PFSK-1 (cell line): ENCODE data around the gene PDZD8.

Experiments used
- FOXP2 ChIP-seq: optimal IDR thresholded peaks from 2 replicates; pipeline ENCODE3; 2011; ENCODE audit warnings: borderline replicate concordance, control low read depth, inconsistent platforms; ENCODE audit not compliant: insufficient read depth; ENCODE audit errors: extremely low read length, extremely low read depth
- POLR2AphosphoS5 ChIP-seq: IDR thresholded peaks from 2 replicates; pipeline ENCODE4 v1.6.1; 2012; ENCODE audit warnings: low read depth, mild to moderate bottlenecking, control low read depth, low read length, moderate library complexity
- SIN3A ChIP-seq: IDR thresholded peaks from 2 replicates; pipeline ENCODE4 v1.6.1; 2012; ENCODE audit warnings: mild to moderate bottlenecking, low read length, moderate library complexity, borderline replicate concordance; ENCODE audit not compliant: insufficient read depth
- TAF1 ChIP-seq: IDR thresholded peaks from 2 replicates; pipeline ENCODE4 v1.6.1; 2012; ENCODE audit warnings: low read length, control low read depth, borderline replicate concordance; ENCODE audit not compliant: insufficient read depth
- TF ChIP-seq, protein P1 (sequence below), 2 experiments: IDR thresholded peaks; 2 replicates each; pipeline versions ENCODE4 v1.6.1 to v1.8.0; 2011 to 2012; ENCODE audit warnings: low read depth in 2 of 2, low read length in 2 of 2, control low read depth in 1 of 2, inconsistent platforms in 1 of 2, mild to moderate bottlenecking in 1 of 2, moderate library complexity in 1 of 2; ENCODE audit not compliant: insufficient read depth in 1 of 2

Gene PDZD8

GRCh38 chr10:117249493-117250093, 125.6 kb downstream of the PDZD8 start:
- TF ChIP-seq, protein P1, sequence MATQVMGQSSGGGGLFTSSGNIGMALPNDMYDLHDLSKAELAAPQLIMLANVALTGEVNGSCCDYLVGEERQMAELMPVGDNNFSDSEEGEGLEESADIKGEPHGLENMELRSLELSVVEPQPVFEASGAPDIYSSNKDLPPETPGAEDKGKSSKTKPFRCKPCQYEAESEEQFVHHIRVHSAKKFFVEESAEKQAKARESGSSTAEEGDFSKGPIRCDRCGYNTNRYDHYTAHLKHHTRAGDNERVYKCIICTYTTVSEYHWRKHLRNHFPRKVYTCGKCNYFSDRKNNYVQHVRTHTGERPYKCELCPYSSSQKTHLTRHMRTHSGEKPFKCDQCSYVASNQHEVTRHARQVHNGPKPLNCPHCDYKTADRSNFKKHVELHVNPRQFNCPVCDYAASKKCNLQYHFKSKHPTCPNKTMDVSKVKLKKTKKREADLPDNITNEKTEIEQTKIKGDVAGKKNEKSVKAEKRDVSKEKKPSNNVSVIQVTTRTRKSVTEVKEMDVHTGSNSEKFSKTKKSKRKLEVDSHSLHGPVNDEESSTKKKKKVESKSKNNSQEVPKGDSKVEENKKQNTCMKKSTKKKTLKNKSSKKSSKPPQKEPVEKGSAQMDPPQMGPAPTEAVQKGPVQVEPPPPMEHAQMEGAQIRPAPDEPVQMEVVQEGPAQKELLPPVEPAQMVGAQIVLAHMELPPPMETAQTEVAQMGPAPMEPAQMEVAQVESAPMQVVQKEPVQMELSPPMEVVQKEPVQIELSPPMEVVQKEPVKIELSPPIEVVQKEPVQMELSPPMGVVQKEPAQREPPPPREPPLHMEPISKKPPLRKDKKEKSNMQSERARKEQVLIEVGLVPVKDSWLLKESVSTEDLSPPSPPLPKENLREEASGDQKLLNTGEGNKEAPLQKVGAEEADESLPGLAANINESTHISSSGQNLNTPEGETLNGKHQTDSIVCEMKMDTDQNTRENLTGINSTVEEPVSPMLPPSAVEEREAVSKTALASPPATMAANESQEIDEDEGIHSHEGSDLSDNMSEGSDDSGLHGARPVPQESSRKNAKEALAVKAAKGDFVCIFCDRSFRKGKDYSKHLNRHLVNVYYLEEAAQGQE (IDR thresholded peaks at IDR 0.05; ENCODE audit: insufficient read depth in 1 of 2, low read depth in 2 of 2, low read length in 2 of 2), result no peak
- no peak for TF ChIP-seq TAF1
- TF ChIP-seq POLR2AphosphoS5, result no peak
- TF ChIP-seq SIN3A, result no peak
- no peak for TF ChIP-seq FOXP2

GRCh38 chr10:117248750-117249465, 126.3 kb downstream of the PDZD8 start:
- TF ChIP-seq, protein P1 (IDR thresholded peaks at IDR 0.05; ENCODE audit: insufficient read depth in 1 of 2, low read depth in 2 of 2, low read length in 2 of 2), result no peak
- TF ChIP-seq POLR2AphosphoS5 (no peak), SIN3A (no peak), TAF1 (no peak), FOXP2 (no peak)

DNA sequence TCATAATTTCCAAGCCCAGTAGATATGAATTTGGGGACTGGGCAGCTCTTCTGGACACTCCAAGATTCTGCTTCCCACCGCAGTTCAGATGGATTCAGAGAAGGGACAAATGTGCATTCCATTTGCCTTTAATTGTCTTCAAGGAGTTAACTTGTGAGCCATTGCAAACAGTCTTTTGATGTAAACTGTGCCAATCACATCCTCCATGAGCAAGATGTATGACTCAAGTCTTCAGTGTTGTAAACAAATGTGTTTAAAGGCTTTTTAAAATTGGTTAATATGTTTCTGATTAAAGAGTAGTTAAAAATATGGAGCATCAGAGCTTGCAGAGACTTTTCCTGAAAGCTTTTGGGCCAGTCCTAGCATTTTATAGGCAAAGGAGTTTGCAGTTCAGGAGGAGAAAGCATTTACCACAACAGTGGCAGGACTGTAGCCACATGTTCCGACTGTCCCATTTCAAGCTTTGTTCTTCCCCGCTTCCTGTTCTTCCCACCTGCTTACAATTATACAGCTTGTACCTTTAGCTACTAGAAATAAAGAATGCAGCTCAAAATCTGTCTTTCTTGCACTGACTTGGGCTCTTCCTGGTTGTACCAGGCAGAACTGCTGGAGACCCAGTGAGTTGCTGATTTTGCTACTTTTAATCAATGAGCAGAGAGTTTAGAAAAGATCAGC, 128.1 kb downstream of the PDZD8 start:
- TF ChIP-seq SIN3A, result no peak
- TF ChIP-seq, protein P1 (IDR thresholded peaks at IDR 0.05; ENCODE audit: insufficient read depth in 1 of 2, low read depth in 2 of 2, low read length in 2 of 2), result no peak
- no peak for TF ChIP-seq FOXP2
- TF ChIP-seq POLR2AphosphoS5, result no peak
- no peak for TF ChIP-seq TAF1

GRCh38 chr10:117242463-117242832, 132.8 kb downstream of the PDZD8 start:
- TF ChIP-seq SIN3A, result no peak
- TF ChIP-seq POLR2AphosphoS5, result no peak
- no peak for TF ChIP-seq FOXP2
- TF ChIP-seq, protein P1 (IDR thresholded peaks at IDR 0.05; ENCODE audit: insufficient read depth in 1 of 2, low read depth in 2 of 2, low read length in 2 of 2), result no peak
- TF ChIP-seq TAF1, result no peak
